ENCODE results near the gene NDUFB5. TPM values are rescaled to one million over a fixed set of nuclear protein-coding genes. Genes with fewer than 3 reads are reported as not detected.

Gene NDUFB5
- total RNA-seq, 1 donor from 2014 or later = 142 TPM

Small RNAs within 50 kb of the gene (small RNA-seq; reads per million reads assigned to genes)
- gene AC090425.1 (ENCODE audit: low replicate concordance) (not detected), gene RF01210 (ENCODE audit: low replicate concordance) (not detected)

Other genes with a start within 250 kb of the NDUFB5 start
- gene GNB4, start 153.3 kb upstream of the NDUFB5 start, total RNA-seq = 57.4 TPM
- gene ACTL6A, start 41.9 kb upstream of the NDUFB5 start, total RNA-seq = 45.8 TPM
- 26.8 TPM for gene MRPL47, start 156 bp upstream of the NDUFB5 start, total RNA-seq
- gene USP13, start 48.2 kb downstream of the NDUFB5 start, total RNA-seq = 12.6 TPM

Data from skin of body (tissue), 2 donors.